GM18861 (cell line): ENCODE data around the gene CD58.

Experiments used
- ATAC-seq: cut with Tn5 transposase; IDR thresholded peaks from one replicate; pipeline ENCODE4 v1.9.1; 2021; ENCODE audit not compliant: unreplicated experiment

CD58 gene

DNA sequence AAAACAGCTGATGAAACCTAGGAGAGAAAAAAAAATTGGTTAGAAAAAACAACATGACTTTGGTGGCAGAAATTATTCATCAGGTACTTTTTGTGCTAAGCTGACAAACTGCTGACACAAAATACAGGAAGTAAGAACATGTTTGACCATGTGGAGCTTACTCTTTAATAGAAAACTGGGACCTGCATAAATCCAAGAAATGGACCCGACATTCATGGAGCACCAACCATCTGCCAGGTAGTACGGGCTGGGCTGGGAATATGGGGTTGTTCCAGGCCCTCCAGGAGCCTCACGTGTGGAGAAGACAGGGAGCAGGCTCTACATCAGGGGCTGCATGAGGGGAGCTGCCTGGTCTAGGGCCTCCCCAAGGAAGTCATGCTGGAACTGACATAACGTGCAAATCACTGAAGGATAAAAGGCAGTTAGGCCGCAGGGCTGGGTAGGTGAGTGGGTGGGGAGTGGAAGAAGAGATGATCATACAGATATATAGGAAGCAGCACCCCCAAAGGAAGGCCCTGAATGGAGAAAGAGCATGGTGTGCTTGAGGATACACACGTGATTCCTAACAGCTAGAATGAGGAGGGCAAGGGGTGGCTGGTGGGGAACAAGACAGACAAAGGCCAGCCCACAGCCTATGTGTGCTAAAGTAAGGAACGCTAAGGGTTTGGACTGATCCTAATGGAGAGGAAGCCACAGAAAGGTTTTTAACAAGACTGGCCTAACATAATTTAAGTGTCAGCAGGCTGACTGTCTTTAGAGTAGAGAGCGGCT is 26.1 kb downstream of the CD58 start:
- ATAC-seq: peak; percentile 37

DNA sequence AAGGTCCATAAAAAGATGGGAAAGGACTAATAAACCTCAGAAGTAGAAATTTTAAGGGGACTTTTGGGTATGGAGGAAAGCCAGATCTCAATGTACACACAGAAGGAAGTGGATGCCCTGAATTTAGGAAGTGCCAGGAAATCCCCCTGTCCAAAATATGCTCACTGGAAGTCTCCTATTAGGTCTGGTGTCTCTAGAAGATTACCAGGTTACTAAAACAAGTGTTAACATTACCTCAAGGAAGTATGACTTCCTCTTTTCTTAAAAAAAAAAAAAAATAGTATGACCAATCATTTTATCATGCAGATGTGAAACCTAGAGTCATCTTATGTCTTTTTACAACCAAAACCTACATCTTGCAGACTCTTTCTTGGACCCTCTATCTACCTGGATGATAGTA is 30.7 kb downstream of the CD58 start:
- ATAC-seq: peak; percentile 59

DNA sequence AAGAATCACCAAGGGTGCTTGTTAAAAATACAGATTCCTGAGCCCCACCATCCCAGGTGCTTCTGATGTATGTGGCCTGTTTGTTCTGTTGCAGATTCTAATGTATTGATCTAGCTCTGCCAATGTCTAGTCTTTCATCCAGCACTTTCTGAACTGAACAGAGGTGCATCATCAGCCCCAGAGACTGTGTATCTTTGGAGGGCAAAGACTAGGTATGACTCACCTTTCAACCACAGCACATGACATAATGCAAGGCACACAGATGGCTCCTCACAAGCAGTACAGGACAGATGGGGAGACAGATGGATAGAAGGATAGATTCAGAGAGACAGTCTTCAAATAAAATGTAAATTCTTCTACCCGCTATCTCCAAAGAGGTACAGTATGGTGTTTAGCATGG is 32.3 kb downstream of the CD58 start:
- ATAC-seq: peak; percentile 75

DNA sequence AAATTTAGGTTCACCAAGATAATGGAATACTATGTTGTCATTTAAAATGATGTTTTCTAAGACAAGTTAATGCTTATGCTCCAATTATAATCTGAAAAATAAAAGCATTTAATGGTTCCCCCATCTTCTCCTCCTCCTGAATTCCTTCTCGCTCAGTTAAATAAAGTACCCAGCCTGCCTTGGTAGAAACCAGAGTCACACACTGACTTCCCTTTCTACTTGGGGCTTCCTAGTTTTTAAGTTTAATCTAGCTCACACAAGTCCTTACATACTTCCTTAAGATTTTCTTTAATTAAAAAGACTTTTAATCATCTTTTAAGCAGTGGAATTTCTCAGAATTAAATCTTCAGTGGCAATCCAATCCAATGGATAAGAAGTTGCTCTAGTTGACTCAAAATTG is 32.9 kb downstream of the CD58 start:
- ATAC-seq: no peak

DNA sequence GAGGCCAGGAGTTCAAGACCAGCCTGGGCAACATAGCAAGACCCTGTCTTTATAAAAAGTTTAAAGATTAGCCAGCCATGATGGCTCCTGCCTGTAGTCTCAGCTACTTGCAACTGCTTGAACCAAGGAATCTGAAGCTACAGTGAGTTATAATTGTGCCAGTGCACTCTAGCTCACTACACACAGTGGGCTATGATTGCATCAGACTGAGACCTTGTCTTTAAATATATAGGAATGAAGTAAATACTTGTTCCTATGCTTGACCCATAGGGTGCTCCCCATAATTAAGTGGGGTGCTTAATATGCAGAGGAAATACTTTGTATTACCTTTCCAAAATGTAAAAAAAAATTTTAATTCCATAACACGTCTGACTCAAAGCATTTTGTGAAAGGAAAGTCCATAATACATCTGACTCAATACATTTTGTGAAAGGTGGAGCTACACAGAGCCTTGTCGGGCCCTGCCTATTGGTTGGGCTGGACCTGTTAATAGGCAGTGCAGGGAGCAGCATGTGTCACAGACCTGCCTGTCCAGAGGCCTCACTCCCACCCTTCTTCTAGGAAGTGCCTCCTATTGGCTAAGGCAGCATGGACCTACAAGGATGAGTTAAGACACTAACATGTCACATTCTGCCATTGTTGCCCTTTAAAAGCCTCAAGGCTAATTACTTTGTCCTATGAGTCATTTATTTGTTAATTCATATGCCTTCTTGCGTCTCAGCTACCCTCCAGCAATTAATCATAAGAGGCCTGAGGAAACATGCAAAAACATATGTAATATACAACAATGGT is 33.6 kb downstream of the CD58 start:
- no peak for ATAC-seq

DNA sequence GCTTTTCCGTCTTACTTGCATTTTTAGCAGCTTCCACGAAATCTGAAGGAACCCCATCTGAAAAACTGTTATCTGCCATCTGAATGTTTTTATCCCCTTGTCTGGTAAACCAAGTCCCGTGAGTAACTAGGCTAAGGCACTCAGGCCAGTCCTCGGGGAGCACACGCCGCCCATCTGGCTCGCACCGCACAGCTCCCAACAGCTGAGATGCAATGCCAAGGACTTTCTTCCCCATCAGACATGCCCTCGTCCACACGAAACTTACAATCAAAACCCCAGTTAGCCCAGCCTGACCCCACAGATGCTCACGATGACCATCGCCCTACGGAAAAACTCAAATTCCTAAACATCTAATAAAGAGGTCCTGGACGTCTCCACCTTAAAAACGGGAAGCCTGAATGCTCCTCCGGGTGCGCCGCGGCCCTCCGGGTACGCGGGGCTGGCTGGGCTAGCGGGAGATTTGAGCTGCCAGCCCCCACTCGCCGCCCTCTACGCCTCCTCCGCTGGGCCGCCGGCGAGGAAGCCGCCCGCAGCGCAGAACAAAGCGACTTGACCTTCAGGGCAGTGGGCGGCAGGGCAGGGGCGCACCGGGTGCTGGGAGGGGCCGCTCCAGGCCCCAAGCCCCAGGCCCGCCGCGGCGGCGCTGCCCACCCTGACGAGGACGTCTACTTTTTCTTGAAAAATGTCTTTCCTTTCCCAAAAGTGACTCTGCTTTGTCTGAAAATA is 36.6 kb downstream of the CD58 start:
- ATAC-seq: no peak

DNA sequence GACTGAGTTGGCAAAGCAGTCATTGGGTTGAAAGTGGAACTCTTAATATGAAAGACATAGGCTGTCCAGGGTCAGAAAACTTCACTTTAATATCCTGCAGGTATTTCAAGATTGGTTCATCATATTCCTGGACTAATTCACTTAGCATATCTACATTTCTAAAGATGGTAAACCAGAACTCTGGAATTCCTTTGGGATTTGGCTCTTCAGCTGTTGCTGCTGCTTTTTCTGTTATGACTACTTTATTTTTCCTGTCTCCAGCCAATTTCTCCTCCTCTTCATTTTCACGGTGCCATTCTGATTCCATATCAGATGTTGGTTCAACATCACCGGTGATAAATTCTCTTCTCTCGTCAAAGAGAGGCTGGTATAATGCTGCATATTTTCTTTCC is 37.4 kb downstream of the CD58 start:
- no peak for ATAC-seq

DNA sequence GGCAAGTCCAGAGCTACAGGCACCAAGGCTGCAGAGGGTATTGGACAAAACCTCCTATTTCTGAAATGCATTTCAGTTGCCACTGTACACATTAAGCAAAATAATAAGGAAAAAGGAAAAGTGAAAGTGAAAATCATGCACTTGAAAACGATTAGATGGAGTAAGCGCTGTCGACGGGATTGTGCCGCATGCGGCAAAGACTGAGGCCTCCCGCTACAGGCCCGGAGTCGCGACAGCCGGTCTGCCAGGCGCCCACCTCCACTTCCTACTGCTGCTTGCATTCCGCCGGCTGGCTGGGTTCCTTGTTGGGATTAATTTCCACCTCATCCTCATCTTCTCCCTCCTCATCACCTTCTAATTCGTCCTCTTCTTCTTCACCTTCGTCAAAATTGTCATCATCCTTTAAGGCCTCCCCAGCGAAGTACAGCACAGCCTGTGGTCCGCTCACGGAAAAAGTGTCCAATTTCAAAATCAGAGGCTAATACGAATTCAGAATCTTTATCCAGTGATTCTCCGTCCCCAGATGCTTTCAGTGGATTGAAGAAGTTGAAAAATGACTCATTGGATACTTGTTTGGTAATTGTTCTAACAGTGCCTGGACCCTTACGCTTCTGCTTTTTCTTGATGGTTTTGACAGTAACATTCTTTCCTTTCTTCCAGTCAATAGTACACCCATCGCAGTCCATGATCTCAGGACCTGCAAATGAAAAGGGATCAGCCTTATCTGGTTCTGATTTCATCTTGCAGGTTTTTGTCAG is 38.0 kb downstream of the CD58 start:
- ATAC-seq: no peak

DNA sequence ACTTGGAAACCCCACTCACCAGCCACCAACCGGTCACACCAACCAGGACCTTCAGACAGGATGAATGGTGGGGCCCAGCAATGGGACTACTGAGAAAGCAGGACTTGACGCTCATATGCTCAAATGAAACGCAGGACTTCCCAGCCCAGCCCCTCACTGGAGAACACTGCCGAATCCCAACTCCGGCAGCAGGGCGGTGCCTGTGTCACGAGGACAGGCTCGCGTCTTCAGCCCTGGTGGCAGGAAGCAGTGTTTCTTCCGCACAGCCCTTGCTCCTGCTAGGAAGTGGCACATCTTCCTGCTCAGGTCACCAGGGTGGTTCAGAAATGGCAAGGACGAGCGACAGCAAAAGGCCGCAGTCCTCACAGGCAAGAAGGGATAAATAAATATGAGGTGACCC is 38.9 kb downstream of the CD58 start:
- ATAC-seq: no peak

DNA sequence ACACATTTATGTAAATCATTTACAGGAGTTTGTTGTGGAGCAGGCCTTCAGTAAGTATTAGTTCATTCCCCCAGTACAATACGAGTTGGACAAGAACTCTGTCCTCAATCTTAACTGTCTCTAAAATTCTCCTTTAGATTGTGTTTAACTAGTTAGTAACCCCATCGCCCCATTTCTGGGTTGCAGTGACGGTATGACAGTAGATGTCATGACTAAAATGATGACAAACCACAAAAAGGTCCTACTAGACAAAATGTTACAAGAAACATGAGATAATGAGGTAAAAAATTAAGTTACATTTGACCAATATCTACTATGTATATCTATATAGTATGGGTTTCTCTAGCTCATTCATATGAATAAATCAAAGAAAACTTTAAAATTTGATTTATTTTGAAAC is 41.1 kb downstream of the CD58 start:
- ATAC-seq: no peak

DNA sequence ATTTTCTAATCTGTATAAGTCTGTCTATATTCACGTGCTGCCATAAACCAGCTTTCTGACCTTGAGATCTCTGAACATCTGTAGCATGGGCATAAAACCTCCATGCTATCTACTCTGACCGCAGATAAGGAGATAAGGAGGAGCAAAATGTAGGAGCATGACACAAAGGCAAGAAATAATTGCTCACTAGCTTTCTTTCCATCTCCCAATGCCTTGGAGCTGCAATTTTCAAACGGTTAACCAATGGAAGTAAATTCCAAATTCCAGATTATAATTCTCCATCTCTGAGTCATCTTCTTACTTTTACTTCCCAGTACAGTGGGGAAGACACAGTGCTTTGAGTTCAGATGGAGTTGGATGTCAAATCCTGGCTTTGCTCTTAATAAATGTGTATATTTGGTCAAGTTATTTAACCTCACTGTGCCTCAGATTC is 41.6 kb downstream of the CD58 start:
- ATAC-seq: no peak

DNA sequence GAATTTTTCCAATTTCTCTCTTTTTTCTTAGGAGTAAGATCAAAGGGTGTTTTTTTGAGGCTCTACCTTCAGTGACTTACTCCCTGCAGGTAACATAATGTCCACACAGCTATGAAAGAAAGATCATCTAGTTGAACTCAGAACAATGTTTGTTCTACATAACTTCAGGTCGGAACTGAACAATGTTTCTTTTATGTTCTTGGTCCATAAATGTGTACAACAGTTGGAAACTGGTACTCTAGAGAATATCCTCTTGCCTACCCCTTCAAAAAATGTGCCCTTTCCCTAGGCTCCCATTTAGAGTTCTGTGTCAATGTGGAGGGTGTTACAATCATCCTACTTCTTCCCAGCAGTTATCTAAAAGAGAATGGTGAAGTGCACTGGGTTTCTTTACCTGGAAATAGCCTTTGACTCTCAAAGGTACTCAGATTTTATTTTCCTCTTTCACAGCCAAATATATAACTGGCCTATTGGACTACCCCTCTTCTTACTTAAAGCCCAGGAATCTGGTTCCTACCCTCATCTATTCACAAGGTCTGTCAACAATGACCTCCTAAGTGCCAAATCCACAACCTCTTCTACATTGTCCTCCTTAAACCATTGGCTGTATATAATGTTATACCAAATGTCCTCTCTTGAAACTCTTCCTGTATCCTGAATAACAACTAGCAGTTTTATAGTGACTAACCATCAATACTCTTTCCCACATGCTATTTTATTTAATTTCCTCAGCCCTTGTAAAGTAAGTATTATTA is 42.3 kb downstream of the CD58 start:
- no peak for ATAC-seq

DNA sequence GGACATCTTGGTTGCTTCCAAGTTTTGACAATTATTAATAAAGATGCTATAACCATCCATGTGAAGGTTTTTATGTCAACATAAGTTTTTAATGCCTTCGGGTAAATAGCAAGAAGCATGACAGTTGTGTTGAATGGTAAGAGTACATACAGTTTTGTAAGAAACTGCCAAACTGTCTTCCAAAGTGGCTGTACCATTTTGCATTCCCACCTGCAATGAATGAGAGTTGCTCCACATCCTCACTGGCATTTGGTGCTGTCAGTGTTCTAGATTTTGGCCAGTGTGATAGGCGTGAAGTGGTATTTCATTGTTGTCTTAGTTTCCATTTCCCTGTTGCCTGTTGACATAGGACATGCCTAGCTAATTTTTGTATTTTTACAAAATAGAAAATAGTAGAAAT is 45.4 kb downstream of the CD58 start:
- ATAC-seq: no peak

DNA sequence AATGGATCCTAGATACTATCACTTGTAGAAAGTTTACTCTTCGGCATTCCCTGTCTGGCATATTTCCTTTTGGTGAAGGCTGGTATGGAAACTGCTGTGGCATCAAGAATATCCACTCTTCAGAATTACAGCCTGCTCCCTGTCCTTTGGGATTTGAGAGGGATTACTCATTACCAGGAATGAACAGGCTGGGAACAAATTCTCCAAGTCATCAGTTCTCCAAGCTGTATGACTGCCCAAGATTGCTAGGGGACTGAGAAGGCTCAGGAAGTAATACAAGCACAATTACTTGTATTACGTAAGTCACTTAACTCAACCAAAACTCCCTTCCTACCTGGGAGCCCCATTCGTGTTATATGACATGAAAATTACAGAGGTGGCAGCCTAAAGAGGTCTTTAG is 49.6 kb downstream of the CD58 start:
- ATAC-seq: no peak

DNA sequence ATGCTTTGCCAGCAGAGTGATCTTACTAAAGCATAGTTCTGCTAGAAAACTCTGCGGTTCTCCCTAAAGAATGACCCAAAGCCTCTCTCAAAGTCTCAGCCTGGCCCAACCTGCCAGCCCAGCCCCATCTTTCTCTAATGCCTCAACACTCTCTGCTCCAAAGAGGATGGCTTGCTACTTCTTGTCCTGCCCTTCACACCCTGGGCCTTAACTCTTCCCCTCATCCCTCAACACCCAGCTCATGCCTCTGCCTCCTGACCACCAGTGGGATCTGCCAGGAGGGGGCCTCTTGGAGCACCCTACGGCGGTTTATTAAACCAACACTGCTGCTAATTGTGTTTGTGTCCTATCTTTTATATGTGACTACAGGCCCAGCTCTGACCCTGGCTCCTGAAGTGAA is 52.4 kb downstream of the CD58 start:
- no peak for ATAC-seq

DNA sequence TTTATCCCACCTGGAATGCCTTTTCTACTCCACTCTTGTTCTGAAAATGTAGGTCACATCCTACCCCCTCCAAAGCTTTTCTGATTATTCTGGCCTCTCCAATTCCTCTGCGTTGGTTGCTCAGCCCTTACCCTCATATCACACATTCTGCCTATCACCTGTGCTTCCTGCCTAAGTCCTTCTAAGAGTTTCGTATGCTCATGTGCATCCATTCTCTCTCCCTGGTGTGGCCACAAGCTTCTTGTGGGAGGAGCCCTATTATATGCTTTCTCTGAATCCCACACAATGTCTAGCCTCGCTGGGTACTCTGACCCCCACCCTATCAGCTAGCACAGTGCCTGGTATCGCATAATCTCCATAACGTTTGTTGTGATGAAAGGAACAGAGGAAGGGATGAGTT is 54.2 kb downstream of the CD58 start:
- ATAC-seq: no peak

DNA sequence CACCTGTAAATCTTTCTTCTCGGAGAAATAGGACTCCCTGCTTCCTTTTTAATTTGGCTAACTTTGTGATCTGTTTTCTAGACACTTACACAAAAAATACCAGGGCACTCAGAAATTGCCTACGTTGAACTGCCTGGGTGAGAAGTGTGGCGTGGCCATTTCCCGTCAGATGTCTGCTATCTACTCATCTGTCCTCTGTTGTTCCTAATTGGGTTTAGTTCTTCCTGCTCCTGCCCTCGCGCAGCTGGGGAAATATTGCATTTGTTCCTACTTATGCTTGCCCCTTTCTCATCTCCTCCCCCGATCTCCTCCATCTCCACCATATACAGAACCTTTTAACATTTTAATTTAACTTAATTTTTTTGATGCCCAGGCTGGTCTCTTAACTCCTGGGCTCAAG is 55.1 kb downstream of the CD58 start:
- ATAC-seq: no peak

DNA sequence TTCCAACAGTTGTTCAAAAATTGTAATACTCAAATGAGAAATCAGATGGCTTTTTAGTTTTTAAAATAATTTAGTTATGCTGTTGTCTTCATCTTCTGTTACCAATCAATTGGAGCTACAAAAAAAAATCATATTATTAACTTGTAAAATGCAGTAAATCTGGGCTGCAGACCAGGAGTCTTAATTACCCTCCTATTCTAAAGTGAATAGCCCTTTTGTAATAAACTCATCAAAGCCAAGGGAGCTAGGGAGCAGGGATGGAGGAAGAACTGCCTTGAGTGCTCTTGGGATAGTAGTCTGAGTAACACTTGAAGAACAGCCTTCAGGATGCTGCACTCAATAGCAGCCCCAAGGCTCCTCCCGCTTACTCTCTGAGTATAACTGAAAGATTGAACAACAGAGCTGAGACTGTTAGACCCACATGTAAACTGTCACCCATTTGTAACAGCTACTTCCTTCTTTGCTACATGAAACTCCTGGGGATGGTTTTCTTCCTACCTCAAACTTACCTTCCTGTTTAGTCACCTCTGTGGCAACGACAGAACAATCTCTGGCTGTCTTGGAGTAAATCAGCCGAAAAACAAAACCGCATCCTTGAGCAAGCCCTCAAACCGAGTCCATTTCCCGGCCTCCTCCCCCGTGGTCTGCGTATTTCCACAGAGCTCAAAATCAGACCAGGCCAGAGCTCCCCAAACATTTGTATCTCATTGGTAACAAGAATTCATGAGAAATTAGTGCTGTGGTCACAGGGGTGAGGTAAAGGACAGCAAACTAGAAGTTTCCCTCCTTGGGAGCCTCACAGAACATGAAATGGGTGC is 55.9 kb downstream of the CD58 start:
- peak; percentile 76 for ATAC-seq

DNA sequence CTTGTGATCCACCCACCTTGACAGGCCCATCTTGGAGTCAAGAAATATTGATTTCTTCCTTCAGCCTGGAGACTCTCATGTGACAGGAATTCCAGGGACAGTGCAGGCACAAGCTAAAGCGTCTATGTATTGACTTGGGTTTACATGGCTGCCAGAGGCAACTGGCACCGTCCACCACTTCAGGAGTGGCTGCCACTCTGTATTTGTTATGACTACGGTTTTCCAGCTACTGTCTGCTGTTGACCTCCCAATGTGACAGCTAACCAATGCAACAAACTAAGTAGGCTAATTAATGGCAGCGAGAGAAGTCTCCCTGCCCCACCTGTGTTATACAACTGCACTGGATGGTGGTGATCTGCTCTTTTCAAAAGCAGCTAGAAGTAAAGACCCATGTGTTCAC is 56.9 kb downstream of the CD58 start:
- no peak for ATAC-seq
